ENCODE results near the gene ETFB. TPM values are rescaled to one million over a fixed set of nuclear protein-coding genes. Genes with fewer than 3 reads are reported as not detected.

The ETFB gene
- total RNA-seq, 4 donors from 2014 or later = 18.8 to 56.6 (median 32.8) TPM

DNA sequence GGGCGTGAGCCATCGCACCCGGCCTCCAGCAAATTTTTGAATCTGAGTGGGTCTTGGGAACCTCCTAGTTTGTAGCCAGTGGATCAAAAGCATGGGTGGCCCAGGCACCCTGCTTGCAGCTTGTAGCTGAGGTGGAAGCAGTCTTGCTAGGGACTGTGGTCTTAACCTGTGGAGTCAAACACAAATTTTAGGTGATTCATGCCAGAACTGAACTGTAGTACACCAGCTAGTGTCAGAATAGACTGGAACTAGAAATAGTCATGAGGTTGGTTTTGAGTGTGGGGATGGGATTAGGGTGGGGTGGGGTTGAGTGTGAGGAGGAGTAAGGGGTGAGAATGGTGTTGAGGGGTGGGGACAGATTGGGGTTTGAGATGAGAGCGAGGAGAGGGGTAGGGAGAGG is 15.8 kb upstream of the ETFB start:
- no peak for DNase-seq
- H3K27ac ChIP-seq = no peak overlapping the region
- H3K27me3 ChIP-seq = no peaks in the 10 kb centered on the region
- H3K4me1 ChIP-seq = no peaks in the 10 kb centered on the region
- H3K9me3 ChIP-seq = no peaks in the 10 kb centered on the region
- TF ChIP-seq CTCF (IDR thresholded peaks at IDR 0.05) (no peak), POLR2A (IDR thresholded peaks at IDR 0.05) (no peak)
- no peaks in the 10 kb centered on the region for H3K36me3 ChIP-seq
- intact Hi-C loops (cut with DNase I; ENCODE audit: low total_unique reads) = no loop called here
- H3K4me3 ChIP-seq = no peak overlapping the region

DNA sequence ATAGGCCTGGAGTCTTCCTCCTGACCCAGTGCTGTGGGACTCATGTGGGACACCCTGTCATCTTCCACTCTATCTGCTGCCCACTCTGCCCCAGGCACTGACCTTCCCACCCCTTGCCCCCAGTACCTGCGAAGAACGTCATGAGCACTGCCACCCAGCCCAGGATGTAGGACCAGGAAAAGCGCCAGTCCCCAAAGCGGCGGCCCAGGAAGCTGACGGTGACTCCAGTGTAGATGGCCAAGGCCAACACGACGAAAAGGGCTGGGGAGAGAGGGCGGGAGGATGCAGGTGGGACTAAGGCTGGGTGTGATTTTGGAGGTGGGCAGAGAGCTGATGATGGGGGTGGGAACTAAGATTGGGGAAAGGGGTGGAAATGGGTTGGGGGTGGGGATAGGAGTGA is 14.2 kb upstream of the ETFB start:
- Histone ChIP-seq H3K36me3 (no peaks in the 10 kb centered on the region), H3K4me1 (no peaks in the 10 kb centered on the region), H3K27ac (no peak overlapping the region), H3K27me3 (no peaks in the 10 kb centered on the region), H3K4me3 (no peak overlapping the region), H3K9me3 (no peaks in the 10 kb centered on the region)
- intact Hi-C loops (cut with DNase I; ENCODE audit: low total_unique reads) = no loop called here
- DNase-seq = no peak
- no peak for TF ChIP-seq POLR2A (IDR thresholded peaks at IDR 0.05)
- no peak for TF ChIP-seq CTCF (IDR thresholded peaks at IDR 0.05)

DNA sequence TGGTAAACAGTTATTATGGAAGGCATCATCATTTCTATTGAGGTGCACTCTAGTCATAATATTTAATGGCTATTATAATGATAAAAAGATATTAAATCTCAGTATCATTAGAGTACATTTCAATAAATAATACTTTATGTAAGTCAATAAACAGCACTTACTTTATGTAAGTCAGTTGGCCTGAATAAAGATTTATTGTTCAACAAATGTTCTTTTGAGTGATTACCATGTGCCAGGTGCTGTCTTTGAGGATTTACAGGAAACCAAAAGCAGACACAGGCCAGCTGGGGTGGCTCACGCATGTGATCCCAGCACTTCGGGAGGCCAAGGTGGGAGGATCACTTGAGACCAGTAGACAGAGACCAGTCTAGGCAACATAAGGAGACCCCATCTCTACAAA is 11.2 kb upstream of the ETFB start:
- DNase-seq = no peak
- Histone ChIP-seq H3K36me3 (no peaks in the 10 kb centered on the region), H3K27ac (no peak overlapping the region), H3K4me1 (no peaks in the 10 kb centered on the region), H3K9me3 (no peaks in the 10 kb centered on the region), H3K4me3 (no peak overlapping the region), H3K27me3 (no peaks in the 10 kb centered on the region)
- TF ChIP-seq CTCF (IDR thresholded peaks at IDR 0.05) = no peak
- no peak for TF ChIP-seq POLR2A (IDR thresholded peaks at IDR 0.05)
- intact Hi-C loops (cut with DNase I; ENCODE audit: low total_unique reads) = no loop called here

DNA sequence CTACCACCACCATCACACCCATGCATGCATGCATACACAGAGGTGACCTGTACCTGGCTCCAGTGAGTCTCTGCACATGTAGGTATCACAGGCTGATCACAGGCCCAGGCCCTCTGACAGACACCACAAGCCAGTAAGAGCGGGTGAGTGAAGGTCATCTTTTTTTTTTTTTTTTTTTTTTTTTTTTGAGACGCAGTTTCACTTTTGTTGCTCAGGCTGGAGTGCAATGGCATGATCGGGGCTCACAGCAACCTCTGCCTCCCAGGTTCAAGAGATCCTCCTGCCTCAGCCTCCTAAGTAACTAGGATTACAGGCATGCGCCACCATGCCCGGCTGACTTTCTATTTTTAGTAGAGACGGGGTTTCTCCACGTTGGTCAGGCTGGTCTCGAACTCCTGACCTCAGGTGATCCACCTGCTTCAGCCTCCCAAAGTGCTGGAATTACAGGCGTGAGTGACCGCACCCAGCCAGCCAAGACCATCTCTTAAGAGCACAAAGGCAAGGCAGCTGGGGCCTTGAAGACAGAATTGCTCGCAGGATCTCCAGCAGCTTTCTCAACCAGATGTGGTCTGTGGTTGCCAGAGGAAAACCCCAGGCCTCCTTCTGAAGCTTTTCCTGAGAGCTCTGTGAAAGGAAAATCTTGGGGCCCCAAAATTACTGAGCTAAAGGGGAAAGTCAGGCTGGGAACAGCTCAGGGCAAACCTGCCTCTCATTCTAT is 9.5 kb upstream of the ETFB start:
- Histone ChIP-seq H3K27ac (no peak overlapping the region), H3K9me3 (no peaks in the 10 kb centered on the region), H3K4me1 (no peaks in the 10 kb centered on the region), H3K4me3 (no peak overlapping the region), H3K36me3 (no peaks in the 10 kb centered on the region), H3K27me3 (no peaks in the 10 kb centered on the region)
- intact Hi-C loops (cut with DNase I; ENCODE audit: low total_unique reads) = no loop called here
- DNase-seq = no peak
- no peak for TF ChIP-seq POLR2A (IDR thresholded peaks at IDR 0.05)
- TF ChIP-seq CTCF (IDR thresholded peaks at IDR 0.05) = no peak

- no peaks in the 10 kb centered on the region for H3K9me3 ChIP-seq
- H3K27ac ChIP-seq = no peak within 1 kb of the TSS
- TF ChIP-seq CTCF (IDR thresholded peaks at IDR 0.05) = no peak
- no peak for TF ChIP-seq POLR2A (IDR thresholded peaks at IDR 0.05)
- H3K4me3 ChIP-seq = no peak within 1 kb of the TSS
- H3K27me3 ChIP-seq = no peaks in the 10 kb centered on the region
- intact Hi-C loops (cut with DNase I; ENCODE audit: low total_unique reads) = no loop called here
- no peaks in the 10 kb centered on the region for H3K36me3 ChIP-seq
- no peak for DNase-seq
- H3K4me1 ChIP-seq = no peaks in the 10 kb centered on the region
These were observed 6.7 kb upstream of the ETFB start, which contains the start of gene NKG7 for GRCh38 chr19:51372649-51373504. Gene NKG7 (minus strand): TSS chr19:51372654. CDS start chr19:51372535, 119 bp downstream.
